Activated CD4-positive, alpha-beta T cell treated with anti-CD3 and anti-CD28 coated beads, Interleukin-2, amount 50 U/mL, for 1 hour (primary cell): ENCODE measurements around the gene TTC32.
A peak's percentile ranks its signal among the peaks of the same experiment; 100 is the strongest.
"Not testable (repeated sequence)": the region's sequence is repeated elsewhere in the genome, so short reads cannot be mapped to it uniquely, and the experiment has no call there.

Experiments used
- DNase-seq: peaks from one replicate; pipeline ENCODE4 v3.0.0-alpha.2; 2020

Gene TTC32

DNA sequence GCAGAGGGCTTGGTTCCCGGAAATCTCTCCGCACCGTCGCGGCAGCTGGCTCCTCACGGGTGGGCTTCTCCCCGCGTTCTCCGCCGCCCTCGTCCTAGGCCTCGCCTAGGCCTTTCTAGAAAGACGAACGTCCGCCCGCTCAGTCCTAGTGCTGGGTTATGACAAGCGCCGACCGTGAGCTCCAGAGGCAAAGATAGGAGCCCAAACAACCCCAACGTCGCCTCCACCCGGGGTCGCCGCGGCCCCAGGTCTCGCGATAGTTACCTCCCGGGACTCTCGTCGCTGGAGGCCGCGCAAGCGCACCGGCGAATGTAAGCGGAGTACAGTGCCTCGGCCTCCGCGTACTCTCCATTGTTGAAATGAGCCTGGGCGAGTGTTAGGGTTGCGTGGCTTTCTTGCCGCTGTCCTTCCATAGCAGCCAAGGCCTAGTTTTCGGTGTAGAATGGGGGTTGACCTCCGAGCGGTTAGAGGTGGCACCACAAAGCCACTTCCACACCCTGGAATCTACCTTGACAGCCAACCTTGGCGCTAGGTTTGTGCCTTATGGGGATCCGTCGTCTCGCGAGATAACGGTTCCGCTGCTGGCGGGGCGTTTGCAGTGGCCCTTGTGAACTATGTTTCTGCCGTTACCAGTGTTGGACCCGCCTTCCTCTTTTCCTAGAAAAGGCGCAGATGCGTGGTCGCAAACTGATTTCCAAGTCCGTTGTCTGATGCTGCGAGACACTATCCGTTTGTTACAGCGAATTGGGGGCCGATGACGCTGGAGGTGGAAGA, at the start of gene TTC32:
Gene TTC32 (minus strand): TSS at position 542 of the 774 bp plus-strand sequence. CDS start 129 bp downstream, at position 413.
- peak; percentile 93 for DNase-seq

DNA sequence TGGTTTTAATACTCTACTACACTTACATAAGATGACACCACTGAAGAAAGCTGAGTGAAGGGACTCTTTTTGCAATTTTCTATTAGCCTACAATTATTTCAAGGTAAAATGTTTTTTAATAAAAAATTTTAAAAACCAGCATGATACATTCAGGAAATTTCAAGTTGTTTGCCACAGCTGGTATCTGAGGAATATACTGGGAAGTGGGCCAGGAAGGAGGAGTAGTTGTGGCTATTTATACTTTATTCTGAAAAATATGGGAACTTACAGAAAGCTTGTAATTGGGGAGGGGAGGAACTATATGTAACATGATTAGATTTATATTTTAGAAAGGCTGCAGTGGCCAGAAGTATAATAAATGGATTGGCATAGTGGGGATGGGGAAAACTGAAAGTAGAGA, 47.3 kb upstream of the TTC32 start:
- no peak for DNase-seq

DNA sequence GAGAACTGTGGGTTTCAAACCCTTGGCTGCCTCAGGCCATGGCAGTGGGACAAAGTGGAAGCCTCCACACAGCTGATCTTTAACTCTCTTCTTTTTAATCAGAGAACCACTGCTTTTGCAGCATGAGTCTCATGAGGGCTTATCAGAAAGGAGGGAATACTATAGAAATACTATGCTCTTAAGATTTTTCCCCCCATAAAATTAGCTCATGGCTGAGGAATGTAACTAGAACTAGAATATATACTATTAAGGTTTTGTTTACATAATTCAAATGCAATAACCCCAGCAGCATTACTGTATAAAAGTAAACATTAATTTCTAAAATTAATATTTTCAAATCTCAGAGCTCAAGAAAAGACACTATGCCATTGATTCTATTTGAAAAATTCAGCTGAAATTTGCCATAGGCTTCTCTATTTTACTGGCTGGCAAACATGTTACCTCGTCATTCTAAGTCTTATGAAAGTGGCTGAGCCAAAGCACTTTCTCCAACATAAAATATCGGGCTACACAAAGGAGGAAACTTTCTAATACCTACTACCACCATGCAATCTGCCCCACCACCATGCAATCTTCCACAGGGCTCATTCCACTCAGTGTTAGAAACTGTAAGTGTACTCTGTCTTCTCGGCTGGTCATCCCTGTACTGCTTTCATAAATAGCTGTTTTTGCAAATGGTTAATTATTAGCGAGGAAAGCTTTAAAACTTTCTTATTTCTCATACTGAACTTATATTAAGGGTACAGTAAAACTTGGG, 45.6 kb upstream of the TTC32 start:
- DNase-seq = no peak

DNA sequence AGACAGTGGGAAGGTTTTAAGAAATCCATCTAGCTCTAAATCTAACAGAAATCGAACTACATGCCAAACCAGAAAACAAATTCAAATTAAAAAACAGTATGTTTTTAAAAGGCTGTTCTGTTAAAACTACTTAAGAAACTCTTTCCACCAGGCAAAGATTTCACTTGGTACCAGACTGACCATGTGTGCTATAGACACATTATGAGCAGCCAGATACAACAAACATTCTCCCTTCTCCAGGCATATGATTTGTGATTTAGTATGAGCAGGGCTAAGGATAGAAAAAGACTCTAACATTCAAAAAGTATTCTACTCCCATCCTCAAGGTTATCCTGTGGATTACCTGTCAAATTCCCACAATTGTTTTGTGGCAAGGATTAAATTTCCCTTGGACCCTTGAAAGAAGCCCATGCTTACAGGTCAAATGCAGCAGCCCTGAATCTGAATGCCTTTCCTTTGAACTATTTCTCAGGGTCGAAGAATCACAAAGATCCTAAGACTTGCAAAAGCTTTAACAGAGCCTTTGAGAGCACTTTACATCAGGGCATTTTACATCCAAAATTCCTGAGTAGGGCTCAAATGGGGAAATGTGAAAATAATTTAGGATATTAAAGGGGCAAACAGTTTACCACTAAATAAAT, 42.5 kb upstream of the TTC32 start:
- no peak for DNase-seq

DNA sequence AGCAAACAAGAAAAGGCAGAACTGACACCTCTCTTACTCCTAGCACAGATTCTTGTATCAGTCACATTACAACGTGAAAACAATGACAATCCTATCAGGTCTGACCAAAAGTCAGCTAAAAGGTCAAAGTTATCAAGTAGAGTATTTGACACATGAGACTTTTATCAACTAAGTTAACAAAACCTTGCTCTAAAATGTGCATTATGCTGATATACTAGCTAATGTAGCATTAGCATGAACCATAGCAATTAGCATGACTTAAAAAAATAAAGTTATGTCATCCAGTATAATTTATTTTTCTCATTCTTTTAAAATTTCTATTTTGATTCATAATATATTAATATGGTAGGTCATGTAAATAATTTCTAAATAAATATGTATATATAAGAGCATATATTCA, 41.4 kb upstream of the TTC32 start:
- no peak for DNase-seq

DNA sequence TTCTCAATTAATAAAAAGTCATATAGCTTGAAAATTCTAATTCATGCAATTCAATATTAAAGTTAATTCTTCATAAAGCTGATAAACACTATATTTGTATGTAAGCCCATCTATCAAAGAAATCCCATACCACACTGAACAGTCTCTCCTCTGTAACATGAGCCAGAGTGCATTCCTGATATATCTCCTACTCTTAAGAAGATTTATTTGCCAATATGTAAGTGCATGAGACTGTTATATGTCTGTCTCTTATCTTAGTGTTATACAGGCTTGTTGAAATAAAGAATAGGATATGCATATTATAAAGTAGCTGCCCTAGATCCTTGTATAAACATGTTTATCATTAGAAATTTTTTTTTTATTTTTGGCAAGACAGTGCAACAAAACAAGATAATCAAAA, 40.4 kb upstream of the TTC32 start:
- DNase-seq = no peak

DNA sequence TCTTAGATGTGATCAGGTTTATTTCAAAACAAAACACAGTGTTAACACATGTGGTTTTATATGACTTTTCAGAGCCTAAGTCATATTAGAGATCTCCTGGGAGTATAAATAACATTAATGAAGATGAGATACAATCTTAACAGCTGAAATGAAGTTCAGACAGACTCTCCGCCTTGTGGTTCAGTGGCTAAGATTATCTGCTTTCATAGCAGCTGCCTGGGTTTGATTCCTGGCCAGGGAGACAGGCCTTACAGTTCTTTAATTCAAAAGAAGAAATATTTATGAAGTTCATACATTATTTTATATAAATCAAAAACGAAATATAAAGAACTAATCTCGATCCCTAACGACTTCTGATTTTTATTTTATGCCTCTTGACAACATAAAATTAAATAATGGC, 35.2 kb upstream of the TTC32 start:
- DNase-seq = no peak

DNA sequence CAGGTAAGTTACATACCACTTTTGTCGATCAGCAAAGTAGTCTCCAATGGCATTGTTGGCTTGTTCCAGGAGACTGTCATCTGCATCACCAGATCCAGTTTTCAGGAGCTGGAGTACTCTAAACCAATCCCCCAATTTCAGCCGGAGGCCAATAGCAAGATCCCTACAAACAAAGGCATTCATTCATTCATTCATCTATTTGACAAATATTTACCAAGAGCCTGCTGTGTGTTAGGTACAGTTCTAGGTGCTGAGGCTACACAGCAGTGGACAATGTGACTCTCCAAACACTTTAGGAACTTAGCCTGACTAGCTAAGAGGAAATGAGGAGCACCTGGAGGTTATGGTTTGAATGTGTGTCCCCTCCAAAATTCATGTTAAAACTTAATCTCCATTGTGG, 34.4 kb upstream of the TTC32 start:
- DNase-seq = no peak

DNA sequence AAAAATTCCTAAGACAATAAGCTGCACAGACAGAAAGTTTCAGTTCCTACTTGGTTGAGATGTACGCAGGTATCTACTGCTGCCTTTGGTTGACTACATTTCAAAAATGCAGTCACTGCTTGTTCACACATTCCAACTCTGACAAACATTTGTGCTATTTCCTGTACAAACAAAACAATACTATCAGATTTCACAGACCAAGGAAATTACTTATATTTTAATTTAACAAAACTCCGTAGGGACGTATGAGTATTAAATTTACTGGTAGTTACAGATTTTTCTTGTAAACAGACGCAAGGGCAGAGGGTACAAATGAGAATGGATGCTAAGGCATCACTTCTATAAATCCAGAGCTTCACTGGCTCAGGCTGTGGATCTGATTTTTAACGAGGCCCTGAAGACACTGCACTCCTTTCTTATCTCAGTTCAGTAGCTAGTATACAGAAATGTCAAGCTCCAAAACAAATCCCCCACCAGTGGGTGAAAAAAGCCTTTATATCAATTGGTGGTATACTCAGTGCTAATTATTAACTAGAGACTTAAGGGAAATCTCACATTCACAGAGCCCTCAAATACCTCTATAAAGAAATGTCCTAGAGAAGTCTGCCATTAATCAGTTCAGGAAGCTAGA, 31.7 kb upstream of the TTC32 start:
- no peak for DNase-seq

DNA sequence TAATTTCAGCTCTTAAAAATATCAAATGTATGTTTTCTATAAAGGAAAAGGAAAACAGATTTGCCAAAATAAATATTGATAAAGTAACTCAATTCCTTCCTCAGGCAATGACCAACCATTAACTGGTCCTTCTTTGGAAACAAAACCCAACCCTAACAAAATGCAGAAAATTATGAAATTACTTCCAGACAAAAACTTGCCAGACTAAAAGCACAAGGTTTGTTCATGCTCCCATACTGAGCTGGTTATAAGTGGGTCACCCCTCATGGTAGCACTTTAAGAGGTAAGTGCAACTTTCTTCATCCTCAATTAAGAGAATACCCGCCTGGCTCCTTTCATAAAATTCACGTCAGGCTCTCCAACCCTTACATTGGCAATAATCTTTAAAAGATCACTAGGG, 31.1 kb upstream of the TTC32 start:
- DNase-seq = no peak

DNA sequence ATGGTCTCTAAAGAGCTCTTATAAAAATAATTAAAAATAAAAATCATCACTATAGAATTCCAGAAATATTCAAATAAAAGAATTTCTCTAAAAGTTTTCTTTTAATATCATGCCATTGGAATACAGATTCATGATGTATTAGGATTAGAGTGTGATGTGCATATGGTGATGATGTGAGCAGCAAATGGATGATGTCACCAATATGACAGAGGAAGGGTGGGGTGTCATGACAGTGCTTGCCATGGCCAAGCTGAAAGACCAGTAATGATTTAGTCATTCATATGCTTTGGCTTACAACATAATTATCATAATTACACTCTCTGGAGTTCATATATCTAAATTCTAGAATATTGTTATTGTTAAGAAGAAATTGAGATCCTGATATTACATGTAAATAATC, 27.4 kb upstream of the TTC32 start:
- DNase-seq = no peak

DNA sequence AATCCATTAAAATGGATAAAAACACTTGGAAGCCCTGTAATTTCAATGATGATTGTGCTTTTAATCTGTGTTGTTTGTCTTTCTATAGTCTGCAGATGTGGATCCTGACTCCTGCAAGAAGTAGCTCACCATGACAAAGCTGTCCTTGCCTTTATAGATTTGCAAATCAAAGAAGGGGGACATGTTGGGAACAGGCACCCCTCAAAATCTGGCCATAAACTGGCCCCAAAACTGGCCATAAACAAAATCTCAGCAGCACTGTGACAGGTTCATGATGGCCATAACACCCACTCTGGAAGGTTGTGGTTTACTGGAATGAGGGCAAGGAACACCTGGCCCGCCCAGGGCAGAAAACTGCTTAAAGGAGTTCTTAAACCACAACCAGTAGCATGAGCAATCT, 26.0 kb upstream of the TTC32 start:
- not testable (repeated sequence) for DNase-seq

DNA sequence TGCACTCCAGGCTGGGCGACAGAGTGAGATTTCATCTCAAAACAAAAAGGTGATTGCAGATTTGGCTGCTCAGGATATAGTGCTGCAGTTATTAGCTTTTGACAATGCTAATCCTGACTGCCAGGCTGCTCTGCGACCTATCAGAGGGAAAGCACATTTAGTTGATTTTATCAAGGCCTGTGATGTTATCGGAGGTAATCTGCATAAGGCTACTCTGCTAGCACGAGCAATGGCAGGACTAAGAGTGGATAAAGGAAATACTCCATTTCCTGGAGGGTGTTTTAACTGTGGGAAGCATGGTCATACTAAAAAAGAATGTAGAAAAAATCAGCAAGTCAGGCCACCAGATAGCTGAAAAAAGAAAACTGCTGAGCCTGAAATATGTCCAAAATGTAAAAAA, 22.7 kb upstream of the TTC32 start:
- DNase-seq = not testable (repeated sequence)

DNA sequence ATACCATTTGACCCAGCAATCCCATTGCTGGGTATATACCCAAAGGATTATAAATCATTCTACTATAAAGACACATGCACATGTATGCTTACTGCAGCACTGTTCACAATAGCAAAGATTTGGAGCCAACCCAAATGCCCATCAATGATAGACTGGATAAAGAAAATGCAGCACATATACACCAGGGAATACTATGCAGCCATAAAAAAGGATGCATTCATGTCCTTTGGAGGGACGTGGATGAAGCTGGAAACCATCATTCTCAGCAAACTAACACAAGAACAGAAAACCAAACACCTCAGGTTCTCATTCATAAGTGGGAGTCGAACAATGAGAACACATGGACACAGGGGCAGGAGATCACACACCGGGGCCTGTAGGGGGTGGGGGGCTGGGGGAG, 20.4 kb upstream of the TTC32 start:
- DNase-seq = not testable (repeated sequence)

DNA sequence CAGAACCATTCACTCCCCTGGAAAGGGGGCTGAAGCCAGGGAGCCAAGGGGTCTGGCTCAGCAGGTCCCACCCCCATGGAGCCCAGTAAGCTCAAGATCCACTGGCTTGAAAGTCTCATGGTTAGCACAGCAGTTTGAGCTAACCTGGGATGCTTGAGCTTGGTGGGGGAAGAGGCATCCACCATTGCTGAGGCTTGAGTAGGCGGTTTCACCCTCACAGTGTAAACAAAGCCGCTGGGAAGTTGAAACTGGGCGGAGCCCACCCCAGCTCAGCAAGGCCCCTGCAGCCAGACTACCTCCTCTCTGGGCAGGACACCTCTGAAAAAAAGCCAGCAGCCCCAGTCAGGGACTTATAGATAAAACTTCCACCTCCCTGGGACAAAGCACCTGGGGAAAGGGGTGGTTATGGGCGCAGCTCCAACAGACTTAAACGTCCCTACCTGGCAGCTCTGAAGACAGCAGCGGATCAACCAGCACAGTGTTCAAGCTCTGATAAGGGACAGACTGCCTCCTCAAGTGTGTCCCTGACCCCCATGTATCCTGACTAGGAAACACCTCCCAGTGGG, 14.7 kb upstream of the TTC32 start:
- DNase-seq = no peak

DNA sequence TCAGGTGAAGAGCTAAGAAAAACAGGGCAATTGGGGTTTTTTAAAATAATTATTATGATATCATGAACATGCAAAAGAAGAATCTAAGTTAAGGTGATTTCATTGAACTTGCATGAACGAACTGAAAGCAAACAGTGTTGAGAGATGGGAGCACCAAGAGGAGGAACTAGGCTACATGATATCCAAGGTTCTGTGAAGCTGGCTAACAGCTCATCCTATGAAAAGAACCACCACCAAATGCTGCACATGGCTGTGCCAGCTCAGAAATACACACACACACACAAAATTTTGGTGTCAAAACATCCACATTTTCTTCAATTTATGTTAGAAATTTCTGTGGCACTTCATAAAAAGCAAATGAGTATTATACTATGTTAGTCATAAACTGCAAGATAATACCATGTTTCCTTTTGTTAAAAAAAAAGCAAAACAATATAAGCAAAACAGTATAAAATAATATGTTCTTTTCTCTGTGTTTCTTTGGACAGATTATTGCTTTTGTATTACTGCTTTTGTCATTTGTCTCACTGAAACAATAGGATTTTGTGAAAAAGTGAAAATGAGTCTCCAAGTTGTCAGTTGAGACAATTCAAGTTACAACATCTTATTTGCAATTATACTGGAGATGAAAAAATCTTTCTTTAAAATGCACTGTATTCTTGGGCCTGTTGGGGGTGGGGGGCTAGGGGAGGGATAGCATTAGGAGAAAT, 12.6 kb upstream of the TTC32 start:
- DNase-seq = no peak

DNA sequence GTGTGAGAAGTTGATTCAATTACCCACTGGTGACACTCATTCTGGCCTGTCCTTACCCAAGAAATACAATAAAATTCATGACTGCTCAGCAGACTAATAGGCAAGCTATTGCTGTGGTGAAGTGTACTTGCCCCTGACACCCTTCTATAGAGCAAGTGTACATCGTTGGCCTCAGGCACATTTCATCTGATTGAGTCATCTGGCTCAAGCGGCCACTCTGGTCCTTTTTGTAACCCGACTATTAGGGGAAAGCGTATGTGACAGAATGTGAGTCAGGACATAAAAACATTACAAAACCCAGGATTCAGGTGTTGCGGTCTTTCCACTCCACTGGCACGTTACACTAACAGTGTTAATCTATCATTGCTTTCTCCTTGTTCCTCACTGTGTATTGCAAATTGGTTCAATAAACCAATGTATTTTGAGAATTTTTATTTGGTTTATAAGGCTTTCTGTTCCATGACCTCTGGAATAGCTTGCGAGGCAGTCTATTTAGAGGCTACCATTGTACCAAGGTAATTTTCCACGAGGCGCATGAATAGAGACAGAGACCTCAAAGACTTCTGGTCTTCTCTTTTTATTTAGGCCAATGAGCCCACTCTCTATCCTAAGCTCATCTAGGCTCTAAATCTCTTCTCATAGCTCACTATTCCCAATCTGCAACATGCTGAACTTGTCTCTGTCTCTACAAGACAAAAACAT, 10.2 kb upstream of the TTC32 start:
- DNase-seq = no peak

DNA sequence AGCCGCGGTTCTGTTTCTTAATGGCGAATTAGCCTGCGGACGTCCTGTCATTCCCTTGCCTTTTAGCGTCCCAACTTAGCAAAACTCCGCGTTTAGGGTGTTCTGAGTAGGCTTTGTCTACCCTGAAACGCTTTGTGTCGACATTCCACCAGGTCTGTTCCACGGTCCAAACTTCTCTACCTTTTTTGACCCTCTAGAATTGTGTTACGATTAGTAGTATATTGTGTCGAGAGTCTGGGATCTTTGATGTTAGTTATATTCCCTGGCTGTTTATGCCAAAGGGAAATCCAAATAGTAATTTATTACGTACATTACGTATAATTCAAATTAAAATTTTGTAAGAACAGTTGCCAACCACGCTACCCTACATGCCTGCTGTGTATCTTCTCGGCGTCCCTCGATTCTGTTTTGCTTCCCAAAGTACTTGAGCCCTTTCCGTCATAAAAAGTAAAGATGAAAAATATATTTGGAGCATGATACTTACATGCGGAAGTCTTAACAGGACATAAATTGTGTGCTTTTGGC, 495 bp upstream of the TTC32 start:
- no peak for DNase-seq

DNA sequence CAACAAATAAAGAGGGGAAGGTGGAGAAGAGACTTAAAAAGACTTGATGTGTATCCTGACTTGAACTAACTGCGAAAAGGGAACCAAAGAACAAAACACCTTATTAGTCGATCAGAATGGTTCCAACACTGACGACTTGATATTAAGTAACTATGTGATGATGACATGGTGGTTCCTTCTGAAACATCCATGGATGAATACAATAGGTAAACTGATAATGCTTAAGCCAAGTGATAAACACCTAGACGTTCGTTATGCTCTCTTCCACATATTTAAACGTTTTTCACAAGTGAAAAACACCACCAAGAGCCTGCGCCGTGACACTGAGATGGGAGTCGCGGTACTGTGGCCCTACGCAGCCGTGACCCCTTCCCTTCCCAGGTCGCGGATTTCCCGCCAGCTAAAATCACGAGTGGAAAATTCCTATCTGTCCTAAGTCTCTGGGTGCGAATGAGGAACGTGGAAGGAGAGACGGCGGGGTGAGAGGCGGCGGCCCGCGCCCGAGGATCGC, 797 bp downstream of the TTC32 start:
- no peak for DNase-seq

DNA sequence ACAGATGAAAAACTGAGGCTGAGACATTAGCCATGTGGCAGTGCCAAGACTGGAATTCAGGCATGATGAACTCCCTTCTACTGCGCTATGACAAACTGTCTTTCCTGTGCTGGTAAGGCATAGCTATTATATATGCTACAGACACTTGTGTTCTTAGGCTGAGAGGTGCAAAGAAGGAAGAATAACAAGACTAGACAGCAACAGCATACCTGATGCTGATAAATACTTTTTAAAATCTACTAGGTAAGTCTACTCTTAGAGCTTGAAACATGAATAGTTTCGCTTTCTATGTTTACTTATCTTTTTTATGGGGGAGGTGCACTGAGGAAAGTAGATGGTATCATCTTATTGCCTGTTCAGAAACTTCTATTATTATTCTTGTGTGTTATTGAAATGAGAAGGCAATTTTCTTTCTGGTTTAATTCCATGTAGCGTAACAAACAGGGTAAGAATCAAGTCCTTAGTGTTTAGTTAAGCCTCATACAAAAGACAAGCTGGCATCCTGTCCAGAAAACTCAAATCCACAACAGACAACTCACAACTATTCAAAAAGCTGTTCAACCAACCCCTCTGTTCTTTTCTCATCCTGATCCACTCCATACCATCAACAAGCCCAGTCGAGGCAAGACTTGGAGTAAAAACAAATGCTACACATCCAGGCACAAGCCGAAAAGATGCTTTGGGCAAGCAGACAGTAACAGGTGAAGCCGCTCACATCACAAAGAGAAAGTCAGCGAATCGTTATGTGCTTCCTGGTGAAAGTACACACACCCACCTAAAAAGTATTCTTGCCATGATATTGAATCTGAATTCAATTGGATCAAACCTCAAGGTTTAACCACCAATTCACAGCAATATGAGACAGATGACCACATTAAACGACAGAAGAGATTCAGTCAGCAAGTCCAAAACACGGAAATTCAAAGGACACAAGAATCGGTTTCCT, 1.5 kb downstream of the TTC32 start:
- DNase-seq = peak; percentile 11
